Fibroblast of mammary gland (primary cell): Measurements from ENCODE around the gene MCTP2.
A peak's percentile ranks its signal among the peaks of the same experiment; 100 is the strongest.

Source experiments
- DNase-seq: peaks from one replicate; pipeline ENCODE4 v3.0.0-alpha.2; 2010; ENCODE audit warnings: low read depth
- H3K4me3 ChIP-seq: 2 replicates; pipeline ENCODE4 v1.5.1; 2011; ENCODE audit warnings: low read depth, mild to moderate bottlenecking, low read length, moderate library complexity; ENCODE audit not compliant: control insufficient read depth
- TF ChIP-seq, protein P1 (sequence below): conservative IDR thresholded peaks from 2 replicates; pipeline ENCODE4 v1.5.1; 2011; ENCODE audit warnings: low read depth, low read length, inconsistent platforms; ENCODE audit not compliant: control insufficient read depth, insufficient read depth

The MCTP2 gene, protein sequence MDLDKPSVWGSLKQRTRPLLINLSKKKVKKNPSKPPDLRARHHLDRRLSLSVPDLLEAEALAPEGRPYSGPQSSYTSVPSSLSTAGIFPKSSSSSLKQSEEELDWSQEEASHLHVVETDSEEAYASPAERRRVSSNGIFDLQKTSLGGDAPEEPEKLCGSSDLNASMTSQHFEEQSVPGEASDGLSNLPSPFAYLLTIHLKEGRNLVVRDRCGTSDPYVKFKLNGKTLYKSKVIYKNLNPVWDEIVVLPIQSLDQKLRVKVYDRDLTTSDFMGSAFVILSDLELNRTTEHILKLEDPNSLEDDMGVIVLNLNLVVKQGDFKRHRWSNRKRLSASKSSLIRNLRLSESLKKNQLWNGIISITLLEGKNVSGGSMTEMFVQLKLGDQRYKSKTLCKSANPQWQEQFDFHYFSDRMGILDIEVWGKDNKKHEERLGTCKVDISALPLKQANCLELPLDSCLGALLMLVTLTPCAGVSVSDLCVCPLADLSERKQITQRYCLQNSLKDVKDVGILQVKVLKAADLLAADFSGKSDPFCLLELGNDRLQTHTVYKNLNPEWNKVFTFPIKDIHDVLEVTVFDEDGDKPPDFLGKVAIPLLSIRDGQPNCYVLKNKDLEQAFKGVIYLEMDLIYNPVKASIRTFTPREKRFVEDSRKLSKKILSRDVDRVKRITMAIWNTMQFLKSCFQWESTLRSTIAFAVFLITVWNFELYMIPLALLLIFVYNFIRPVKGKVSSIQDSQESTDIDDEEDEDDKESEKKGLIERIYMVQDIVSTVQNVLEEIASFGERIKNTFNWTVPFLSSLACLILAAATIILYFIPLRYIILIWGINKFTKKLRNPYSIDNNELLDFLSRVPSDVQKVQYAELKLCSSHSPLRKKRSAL

GRCh38 chr15:94230883-94231722 lies at the start of gene MCTP2:
Gene MCTP2 (plus strand): TSS chr15:94231561. CDS start chr15:94298266, 66,705 bp downstream.
- DNase-seq, result peak; percentile 60
- peak within 1 kb of the TSS; percentile 62 for H3K4me3 ChIP-seq
- TF ChIP-seq, protein P1, sequence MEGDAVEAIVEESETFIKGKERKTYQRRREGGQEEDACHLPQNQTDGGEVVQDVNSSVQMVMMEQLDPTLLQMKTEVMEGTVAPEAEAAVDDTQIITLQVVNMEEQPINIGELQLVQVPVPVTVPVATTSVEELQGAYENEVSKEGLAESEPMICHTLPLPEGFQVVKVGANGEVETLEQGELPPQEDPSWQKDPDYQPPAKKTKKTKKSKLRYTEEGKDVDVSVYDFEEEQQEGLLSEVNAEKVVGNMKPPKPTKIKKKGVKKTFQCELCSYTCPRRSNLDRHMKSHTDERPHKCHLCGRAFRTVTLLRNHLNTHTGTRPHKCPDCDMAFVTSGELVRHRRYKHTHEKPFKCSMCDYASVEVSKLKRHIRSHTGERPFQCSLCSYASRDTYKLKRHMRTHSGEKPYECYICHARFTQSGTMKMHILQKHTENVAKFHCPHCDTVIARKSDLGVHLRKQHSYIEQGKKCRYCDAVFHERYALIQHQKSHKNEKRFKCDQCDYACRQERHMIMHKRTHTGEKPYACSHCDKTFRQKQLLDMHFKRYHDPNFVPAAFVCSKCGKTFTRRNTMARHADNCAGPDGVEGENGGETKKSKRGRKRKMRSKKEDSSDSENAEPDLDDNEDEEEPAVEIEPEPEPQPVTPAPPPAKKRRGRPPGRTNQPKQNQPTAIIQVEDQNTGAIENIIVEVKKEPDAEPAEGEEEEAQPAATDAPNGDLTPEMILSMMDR, result no peak

DNA sequence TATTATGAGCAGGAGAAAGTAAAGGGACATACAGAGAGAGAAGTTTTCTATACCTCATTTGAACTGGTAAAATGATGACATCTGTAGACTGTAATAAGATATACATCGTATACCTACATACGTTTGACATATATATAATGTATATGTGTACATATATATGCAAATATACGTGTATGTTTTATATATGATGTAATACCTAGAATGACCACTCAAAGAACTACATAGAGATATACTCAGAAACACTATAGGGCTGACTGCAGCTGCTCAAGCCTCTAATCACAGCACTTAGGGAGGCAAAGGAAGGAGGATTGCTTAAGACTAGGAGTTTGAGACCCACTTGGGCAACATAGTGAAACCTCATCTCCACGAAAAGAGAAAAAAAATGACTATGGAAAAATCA lies 48.5 kb upstream of the MCTP2 start:
- no peak overlapping the region for H3K4me3 ChIP-seq
- TF ChIP-seq, protein P1, result no peak
- no peak for DNase-seq

GRCh38 chr15:94185547-94186236 lies 45.7 kb upstream of the MCTP2 start:
- H3K4me3 ChIP-seq, result no peak overlapping the region
- TF ChIP-seq, protein P1, result no peak
- no peak for DNase-seq

- TF ChIP-seq, protein P1, result no peak
- DNase-seq, result no peak
- H3K4me3 ChIP-seq, result no peak overlapping the region
Measured at GRCh38 chr15:94186770-94187331, 44.5 kb upstream of the MCTP2 start.

- DNase-seq, result no peak
- H3K4me3 ChIP-seq, result no peak overlapping the region
- TF ChIP-seq, protein P1, result no peak
Measured at GRCh38 chr15:94193906-94194305, 37.5 kb upstream of the MCTP2 start.
